Measurements from ENCODE around the gene BMP5. TPM values are rescaled to one million over a fixed set of nuclear protein-coding genes. Genes with fewer than 3 reads are reported as not detected.

Gene BMP5
- total and polyA plus RNA-seq, 2 donors (not counting 3 experiments of a cell fraction or from before 2014, with no cell fraction given), result not detected

DNA sequence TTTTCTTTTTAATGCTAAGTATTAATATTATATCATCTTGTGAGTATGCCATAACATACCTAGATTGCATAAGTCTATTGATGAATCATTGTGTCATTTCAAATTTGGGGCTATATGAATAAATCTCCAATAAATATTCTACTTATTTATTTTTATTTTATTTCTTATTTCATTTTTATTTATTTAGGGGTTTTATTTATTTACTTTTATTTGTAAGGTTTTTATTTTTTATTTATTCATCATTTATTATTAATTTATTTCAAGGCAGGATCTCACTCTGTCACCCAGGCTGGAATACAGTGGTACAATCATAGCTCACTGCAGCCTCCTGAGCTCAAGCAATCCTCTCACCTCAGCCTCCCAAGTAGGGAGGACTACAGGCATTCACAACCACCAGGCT is 36.3 kb downstream of the BMP5 start:
- dilution Hi-C loops (cut with MboI; ENCODE audit: extremely low pct_ligation_motif_present, low sequenced_read_pairs), result no loop called here
- Histone ChIP-seq H4K20me1 (replicated peaks; ENCODE audit: control insufficient read depth, extremely low read depth, insufficient read depth, low read length) (no peaks in the 10 kb centered on the region), H3K79me2 (ENCODE audit: control insufficient read depth, insufficient read depth, low read length) (no peaks in the 10 kb centered on the region), H2AFZ (ENCODE audit: low read depth, low read length) (no peak overlapping the region), H3K4me1 (ENCODE audit: control insufficient read depth, extremely low read depth, insufficient read depth, low read length) (no peaks in the 10 kb centered on the region), H3K9ac (replicated peaks; ENCODE audit: extremely low read depth, insufficient read depth, low read length) (no peak overlapping the region), H3K4me3 (replicated peaks in 1 of 3; ENCODE audit: insufficient read depth in 1 of 3, low read depth in 1 of 3, low read length in 3 of 3) (no peak overlapping the region), H3K27ac (ENCODE audit: insufficient read depth, low read depth, low read length) (no peak overlapping the region), H3K9me1 (replicated peaks; ENCODE audit: control insufficient read depth, extremely low read depth, insufficient read depth, low read length) (no peaks in the 10 kb centered on the region), H3K27me3 (ENCODE audit: control insufficient read depth in 2 of 2, insufficient read depth in 2 of 2, low read length in 2 of 2) (no peaks in the 10 kb centered on the region), H3K9me3 (replicated peaks; ENCODE audit: control insufficient read depth, insufficient read depth, low read length) (no peaks in the 10 kb centered on the region), H3K4me2 (ENCODE audit: insufficient read depth, low read length) (no peak overlapping the region), H3K36me3 (ENCODE audit: control insufficient read depth in 2 of 2, extremely low read depth in 1 of 2, insufficient read depth in 2 of 2, low read length in 2 of 2) (no peaks in the 10 kb centered on the region)
- TF ChIP-seq GATA2 (IDR thresholded peaks at IDR 0.05; ENCODE audit: insufficient read depth, insufficient read length, low read depth, low read length), result no peak
- no peak for TF ChIP-seq JUN (IDR thresholded peaks at IDR 0.05; ENCODE audit: borderline replicate concordance, insufficient read depth, insufficient read length, low read depth)
- TF ChIP-seq EZH2 (IDR thresholded peaks at IDR 0.05; ENCODE audit: borderline replicate concordance, low read depth, low read length, severe bottlenecking), result no peak
- no peak for TF ChIP-seq POLR2A (IDR thresholded peaks at IDR 0.05; ENCODE audit: low read depth, low read length)
- TF ChIP-seq, protein P1, sequence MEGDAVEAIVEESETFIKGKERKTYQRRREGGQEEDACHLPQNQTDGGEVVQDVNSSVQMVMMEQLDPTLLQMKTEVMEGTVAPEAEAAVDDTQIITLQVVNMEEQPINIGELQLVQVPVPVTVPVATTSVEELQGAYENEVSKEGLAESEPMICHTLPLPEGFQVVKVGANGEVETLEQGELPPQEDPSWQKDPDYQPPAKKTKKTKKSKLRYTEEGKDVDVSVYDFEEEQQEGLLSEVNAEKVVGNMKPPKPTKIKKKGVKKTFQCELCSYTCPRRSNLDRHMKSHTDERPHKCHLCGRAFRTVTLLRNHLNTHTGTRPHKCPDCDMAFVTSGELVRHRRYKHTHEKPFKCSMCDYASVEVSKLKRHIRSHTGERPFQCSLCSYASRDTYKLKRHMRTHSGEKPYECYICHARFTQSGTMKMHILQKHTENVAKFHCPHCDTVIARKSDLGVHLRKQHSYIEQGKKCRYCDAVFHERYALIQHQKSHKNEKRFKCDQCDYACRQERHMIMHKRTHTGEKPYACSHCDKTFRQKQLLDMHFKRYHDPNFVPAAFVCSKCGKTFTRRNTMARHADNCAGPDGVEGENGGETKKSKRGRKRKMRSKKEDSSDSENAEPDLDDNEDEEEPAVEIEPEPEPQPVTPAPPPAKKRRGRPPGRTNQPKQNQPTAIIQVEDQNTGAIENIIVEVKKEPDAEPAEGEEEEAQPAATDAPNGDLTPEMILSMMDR (IDR thresholded peaks at IDR 0.05; ENCODE audit: extremely low read depth in 1 of 2, insufficient read depth in 1 of 2, low read depth in 1 of 2, low read length in 2 of 2), result no peak
- TF ChIP-seq MYC (IDR thresholded peaks at IDR 0.05; ENCODE audit: low read depth, low read length), result no peak
- no peak for TF ChIP-seq FOS (IDR thresholded peaks at IDR 0.05; ENCODE audit: borderline replicate concordance, insufficient read depth, low read length)
- TF ChIP-seq, protein P2, sequence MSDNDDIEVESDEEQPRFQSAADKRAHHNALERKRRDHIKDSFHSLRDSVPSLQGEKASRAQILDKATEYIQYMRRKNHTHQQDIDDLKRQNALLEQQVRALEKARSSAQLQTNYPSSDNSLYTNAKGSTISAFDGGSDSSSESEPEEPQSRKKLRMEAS (IDR thresholded peaks at IDR 0.05; ENCODE audit: insufficient read depth, insufficient read length), result no peak
- intact Hi-C loops (cut with micrococcal nuclease), result no loop called here
- ChIA-PET CTCF (no interaction called here), POLR2A (no interaction called here)
- DNase-seq (ENCODE audit: low read depth, low spot score) (no peak), FAIRE-seq (no peak)
- no TSS peak for BruUV-seq (replicated peaks)

Data from endothelial cell of umbilical vein (primary cell).